ENCODE results near the gene COX7A1.

COX7A1 gene

GRCh38 chr19:36110487-36111199, 41.6 kb downstream of the COX7A1 start, which contains the start of gene OVOL3:
Gene OVOL3 (plus strand): TSS chr19:36111143. CDS start chr19:36111203, 60 bp downstream.
- Histone ChIP-seq H3K79me2 (ENCODE audit: control insufficient read depth, low read length) (peaks cover 19% of the 10 kb centered on the region), H3K27ac (ENCODE audit: low read depth, low read length) (no peak within 1 kb of the TSS), H3K9me3 (ENCODE audit: control insufficient read depth, insufficient read depth, low read length) (no peaks in the 10 kb centered on the region), H3K9me2 (replicated peaks; ENCODE audit: control insufficient read depth, low read length) (no peaks in the 10 kb centered on the region), H3K4me1 (ENCODE audit: control insufficient read depth, low read length) (peaks cover 17% of the 10 kb centered on the region), H3K4me3 (ENCODE audit: low read length) (no peak within 1 kb of the TSS), H3K36me3 (ENCODE audit: control insufficient read depth, low read length) (peaks cover 38% of the 10 kb centered on the region), H3K4me2 (ENCODE audit: low read length) (no peak within 1 kb of the TSS), H4K20me1 (ENCODE audit: control insufficient read depth, insufficient read depth, low read depth, low read length) (no peaks in the 10 kb centered on the region), H3F3A (ENCODE audit: control insufficient read depth, insufficient read depth) (no peaks in the 10 kb centered on the region), H3K27me3 (ENCODE audit: control insufficient read depth, low read length) (no peaks in the 10 kb centered on the region)
- TF ChIP-seq CTCF (IDR thresholded peaks at IDR 0.05; ENCODE audit: low read depth, low read length, poor library complexity, severe bottlenecking): no peak
- no peak for TF ChIP-seq EZH2phosphoT487 (IDR thresholded peaks at IDR 0.05; ENCODE audit: borderline replicate concordance, low read length)

GRCh38 chr19:36108684-36109083, 43.6 kb downstream of the COX7A1 start:
- Histone ChIP-seq H3K9me2 (replicated peaks; ENCODE audit: control insufficient read depth, low read length) (no peaks in the 10 kb centered on the region), H3K4me3 (ENCODE audit: low read length) (no peak overlapping the region), H3K27ac (ENCODE audit: low read depth, low read length) (no peak overlapping the region), H3K36me3 (ENCODE audit: control insufficient read depth, low read length) (peaks cover 48% of the 10 kb centered on the region), H3F3A (ENCODE audit: control insufficient read depth, insufficient read depth) (no peaks in the 10 kb centered on the region), H4K20me1 (ENCODE audit: control insufficient read depth, insufficient read depth, low read depth, low read length) (no peaks in the 10 kb centered on the region), H3K9me3 (ENCODE audit: control insufficient read depth, insufficient read depth, low read length) (no peaks in the 10 kb centered on the region), H3K4me1 (ENCODE audit: control insufficient read depth, low read length) (peaks cover 13% of the 10 kb centered on the region), H3K27me3 (ENCODE audit: control insufficient read depth, low read length) (no peaks in the 10 kb centered on the region), H3K4me2 (ENCODE audit: low read length) (no peak overlapping the region), H3K79me2 (ENCODE audit: control insufficient read depth, low read length) (peaks cover 9% of the 10 kb centered on the region)
- TF ChIP-seq EZH2phosphoT487 (IDR thresholded peaks at IDR 0.05; ENCODE audit: borderline replicate concordance, low read length) (no peak), CTCF (IDR thresholded peaks at IDR 0.05; ENCODE audit: low read depth, low read length, poor library complexity, severe bottlenecking) (no peak)

GRCh38 chr19:36106991-36107390, 45.3 kb downstream of the COX7A1 start:
- H3K9me3 ChIP-seq (ENCODE audit: control insufficient read depth, insufficient read depth, low read length): no peaks in the 10 kb centered on the region
- peaks cover 8% of the 10 kb centered on the region; the same call in 1 of the 2 replicates for H3K4me1 ChIP-seq (ENCODE audit: control insufficient read depth, low read length)
- no peaks in the 10 kb centered on the region for H3K27me3 ChIP-seq (ENCODE audit: control insufficient read depth, low read length)
- H3F3A ChIP-seq (ENCODE audit: control insufficient read depth, insufficient read depth): no peaks in the 10 kb centered on the region
- TF ChIP-seq CTCF (IDR thresholded peaks at IDR 0.05; ENCODE audit: low read depth, low read length, poor library complexity, severe bottlenecking) (no peak), EZH2phosphoT487 (IDR thresholded peaks at IDR 0.05; ENCODE audit: borderline replicate concordance, low read length) (no peak)
- no peaks in the 10 kb centered on the region for H3K9me2 ChIP-seq (replicated peaks; ENCODE audit: control insufficient read depth, low read length)
- no peaks in the 10 kb centered on the region for H4K20me1 ChIP-seq (ENCODE audit: control insufficient read depth, insufficient read depth, low read depth, low read length)
- H3K79me2 ChIP-seq (ENCODE audit: control insufficient read depth, low read length): no peaks in the 10 kb centered on the region
- H3K4me3 ChIP-seq (ENCODE audit: low read length): no peak overlapping the region
- H3K27ac ChIP-seq (ENCODE audit: low read depth, low read length): no peak overlapping the region
- no peak overlapping the region for H3K4me2 ChIP-seq (ENCODE audit: low read length)
- peaks cover 49% of the 10 kb centered on the region for H3K36me3 ChIP-seq (ENCODE audit: control insufficient read depth, low read length)
